B cell (primary cell): ENCODE measurements around the gene UMODL1. TPM values are rescaled to one million over a fixed set of nuclear protein-coding genes. Genes with fewer than 3 reads are reported as not detected.

Source experiments
- ATAC-seq: fragments of 200-7000 bp; cut with Tn5 transposase; one replicate; pipeline ENCODE4 v1.10.0; 2021; ENCODE audit warnings: low read depth, mild to moderate bottlenecking, moderate number of reproducible peaks, moderate library complexity
- CTCF ChIA-PET: fragments of 350-600 bp; sonication (Branson Sonifier 250); formaldehyde crosslinking; loops from one replicate; lab custom pipeline; 2021; ENCODE audit warnings: antibody characterized with exemption, inconsistent platforms; lab: Charles Lee
- POLR2A ChIA-PET: fragments of 350-600 bp; sonication (Branson Sonifier 250); formaldehyde crosslinking; loops from one replicate; lab custom pipeline; 2021; ENCODE audit warnings: antibody characterized with exemption; lab: Charles Lee
- DNase-seq: peaks from one replicate; pipeline ENCODE4 v3.0.0; 2013
- H2AFZ ChIP-seq: 2 replicates; pipeline ENCODE4 v1.6.1; 2012; ENCODE audit warnings: mild to moderate bottlenecking, low read depth, low read length; ENCODE audit not compliant: insufficient read depth, poor library complexity, severe bottlenecking
- H3K27ac ChIP-seq, 2 donors: 1 replicate in 1 of 2; 2 replicates in 1 of 2; pipeline ENCODE4 v1.5.1; 2012 to 2013; ENCODE audit warnings: low read length in 2 of 2, mild to moderate bottlenecking in 2 of 2, moderate library complexity in 1 of 2
- H3K27me3 ChIP-seq, 4 experiments: fragments of 200-600 bp in 1 of 4; sonication (generic) in 1 of 4; replicated peaks in 1 of 4; 1 replicate in 2 of 4; 2 replicates in 2 of 4; pipeline versions ENCODE4 v1.6.1 to v1.7.0; 2013 to 2016; ENCODE audit warnings: low read length in 3 of 4, mild to moderate bottlenecking in 2 of 4, mixed read lengths in 1 of 4, moderate library complexity in 1 of 4; ENCODE audit not compliant: insufficient read depth in 4 of 4, control insufficient read depth in 3 of 4; ENCODE audit errors: control extremely low read depth in 1 of 4
- H3K36me3 ChIP-seq, 2 experiments: replicated peaks in 1 of 2; 1 replicate in 1 of 2; 2 replicates in 1 of 2; pipeline versions ENCODE4 v1.6.1 to v1.7.1; 2013; ENCODE audit warnings: low read length in 1 of 2; ENCODE audit not compliant: insufficient read depth in 2 of 2, control insufficient read depth in 1 of 2; ENCODE audit errors: control extremely low read depth in 1 of 2, extremely low read depth in 1 of 2
- H3K4me1 ChIP-seq, 2 donors: fragments of 200-600 bp in 1 of 2; sonication (generic) in 1 of 2; 1 replicate in 1 of 2; 2 replicates in 1 of 2; pipeline versions ENCODE4 v1.5.1 to v1.6.1; 2013 to 2017; ENCODE audit warnings: low read length in 2 of 2; ENCODE audit not compliant: control insufficient read depth in 2 of 2, insufficient read depth in 2 of 2
- H3K4me2 ChIP-seq: replicated peaks from 2 replicates; pipeline ENCODE3; 2012; ENCODE audit warnings: mild to moderate bottlenecking, low read depth, low read length; ENCODE audit not compliant: poor library complexity, severe bottlenecking
- H3K4me3 ChIP-seq, 5 experiments: fragments of 200-600 bp in 1 of 5; sonication (generic) in 1 of 5; 1 replicate in 3 of 5; 2 replicates in 2 of 5; pipeline versions ENCODE4 v1.5.1 to v1.7.0; 2011 to 2016; ENCODE audit warnings: low read length in 4 of 5, mild to moderate bottlenecking in 4 of 5, low read depth in 2 of 5, control low read depth in 1 of 5, moderate library complexity in 1 of 5; ENCODE audit not compliant: insufficient read depth in 1 of 5; ENCODE audit errors: control extremely low read depth in 1 of 5, extremely low read depth in 1 of 5
- H3K79me2 ChIP-seq: fragments of 200-600 bp; sonication (generic); one replicate; pipeline ENCODE4 v1.6.0; 2016; ENCODE audit warnings: low read length; ENCODE audit not compliant: control insufficient read depth, insufficient read depth
- H3K9ac ChIP-seq: fragments of 200-600 bp; sonication (generic); 2 replicates; pipeline ENCODE4 v1.6.1; 2017; ENCODE audit warnings: mild to moderate bottlenecking, low read length, moderate library complexity
- H3K9me3 ChIP-seq, 3 donors: one replicate each; pipeline versions ENCODE4 v1.6.1 to v1.7.1; 2013; ENCODE audit warnings: low read length in 2 of 3; ENCODE audit not compliant: control insufficient read depth in 2 of 3, insufficient read depth in 1 of 3; ENCODE audit errors: control extremely low read depth in 1 of 3
- H4K20me1 ChIP-seq: 2 replicates; pipeline ENCODE4 v1.6.0; 2012; ENCODE audit warnings: mild to moderate bottlenecking, low read length; ENCODE audit not compliant: insufficient read depth, control insufficient read depth, poor library complexity, severe bottlenecking
- H3K27ac Mint-ChIP-seq: one replicate; pipeline ENCODE4 v1.8.0; 2021; ENCODE audit warnings: mixed read lengths
- H3K27me3 Mint-ChIP-seq: one replicate; pipeline ENCODE4 v1.8.0; 2021; ENCODE audit warnings: mixed read lengths
- H3K4me1 Mint-ChIP-seq: one replicate; pipeline ENCODE4 v1.8.0; 2021; ENCODE audit warnings: mixed read lengths
- H3K4me3 Mint-ChIP-seq: one replicate; pipeline ENCODE4 v1.8.0; 2021; ENCODE audit warnings: mixed read lengths
- H3K9me3 Mint-ChIP-seq: one replicate; pipeline ENCODE4 v1.8.0; 2022; ENCODE audit warnings: mixed read lengths; ENCODE audit not compliant: insufficient read depth
- EZH2 ChIP-seq: IDR thresholded peaks from 2 replicates; pipeline ENCODE4 v1.6.1; 2012; ENCODE audit warnings: borderline replicate concordance, low read depth, mild to moderate bottlenecking, moderate library complexity, low read length; ENCODE audit not compliant: insufficient read depth, poor library complexity, severe bottlenecking
- WGBS: methylation state at CpG from one replicate; pipeline ENCODE4 v1.1.5; 2013; ENCODE audit warnings: missing lambda C conversion rate; ENCODE audit not compliant: insufficient coverage; 5-methylcytosine and 5-hydroxymethylcytosine counted together
- intact Hi-C: fragments of 100-400 bp; cut with micrococcal nuclease; formaldehyde crosslinking; loops from one replicate; pipeline ENCODE4 v1.10.0; 2022
- polyA plus RNA-seq: library from polyadenylated mRNA; depleted of rRNA; stranded (reverse); fragments of >200 nt; gene quantifications from 2 replicates; pipeline ENCODE4 v1.2.3, GENCODE V29; 2012
- total RNA-seq, 2 donors: library from RNA; stranded (reverse); fragments of 120-200 nt in 1 of 2; gene quantifications; 1 replicate in 1 of 2; 2 replicates in 1 of 2; pipeline versions ENCODE4 v1.2.3 to v1.2.4, GENCODE V29; 2013 to 2022
- TF ChIP-seq, protein P1 (sequence below): fragments of 200-600 bp; IDR thresholded peaks from one replicate; pipeline ENCODE4 v1.8.0; 2022; ENCODE audit warnings: antibody characterized with exemption, mild to moderate bottlenecking

Gene UMODL1
- total and polyA plus RNA-seq, 2 donors (not counting 1 experiment from before 2014, with no cell fraction given), result 0.10 to 0.49 TPM

DNA sequence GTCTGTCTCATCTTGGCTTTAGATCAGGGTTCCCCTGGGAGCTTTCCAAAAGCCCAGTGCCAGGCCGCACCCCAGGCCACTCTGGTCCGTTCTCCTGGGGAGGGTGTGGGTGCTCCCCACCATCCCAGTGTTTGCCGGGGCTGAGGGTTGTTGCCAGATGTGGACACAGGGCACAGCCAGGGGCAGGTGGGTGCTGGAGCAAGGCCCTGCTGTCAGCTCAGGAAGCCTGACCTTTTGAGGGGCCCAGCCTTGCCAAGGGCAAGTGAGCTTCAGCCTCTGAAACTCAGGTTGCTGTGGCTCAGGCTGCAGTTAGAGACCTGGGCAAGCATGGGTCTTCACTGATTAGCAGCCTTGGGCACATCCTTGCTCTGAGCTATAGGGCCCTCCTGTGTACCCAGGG, 38.1 kb upstream of the UMODL1 start:
- H2AFZ ChIP-seq, result no peak overlapping the region
- Mint-ChIP-seq H3K9me3 (no peaks in the 10 kb centered on the region), H3K4me3 (no peak overlapping the region), H3K4me1 (peaks cover 10% of the 10 kb centered on the region), H3K27ac (no peak overlapping the region), H3K27me3 (peaks cover 8% of the 10 kb centered on the region)
- POLR2A ChIA-PET, result no interaction called here
- H3K4me1 ChIP-seq, result peaks cover 0 to 5% of the 10 kb centered on the region in 2 donors
- H3K27me3 ChIP-seq, result peaks cover 0 to 3% (median under 1%) of the 10 kb centered on the region in 4 experiments
- no peaks in the 10 kb centered on the region for H3K9me3 ChIP-seq
- H3K4me2 ChIP-seq, result no peak overlapping the region
- TF ChIP-seq, protein P1, sequence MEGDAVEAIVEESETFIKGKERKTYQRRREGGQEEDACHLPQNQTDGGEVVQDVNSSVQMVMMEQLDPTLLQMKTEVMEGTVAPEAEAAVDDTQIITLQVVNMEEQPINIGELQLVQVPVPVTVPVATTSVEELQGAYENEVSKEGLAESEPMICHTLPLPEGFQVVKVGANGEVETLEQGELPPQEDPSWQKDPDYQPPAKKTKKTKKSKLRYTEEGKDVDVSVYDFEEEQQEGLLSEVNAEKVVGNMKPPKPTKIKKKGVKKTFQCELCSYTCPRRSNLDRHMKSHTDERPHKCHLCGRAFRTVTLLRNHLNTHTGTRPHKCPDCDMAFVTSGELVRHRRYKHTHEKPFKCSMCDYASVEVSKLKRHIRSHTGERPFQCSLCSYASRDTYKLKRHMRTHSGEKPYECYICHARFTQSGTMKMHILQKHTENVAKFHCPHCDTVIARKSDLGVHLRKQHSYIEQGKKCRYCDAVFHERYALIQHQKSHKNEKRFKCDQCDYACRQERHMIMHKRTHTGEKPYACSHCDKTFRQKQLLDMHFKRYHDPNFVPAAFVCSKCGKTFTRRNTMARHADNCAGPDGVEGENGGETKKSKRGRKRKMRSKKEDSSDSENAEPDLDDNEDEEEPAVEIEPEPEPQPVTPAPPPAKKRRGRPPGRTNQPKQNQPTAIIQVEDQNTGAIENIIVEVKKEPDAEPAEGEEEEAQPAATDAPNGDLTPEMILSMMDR, result no peak
- TF ChIP-seq EZH2, result no peak
- intact Hi-C loops, result no loop called here
- H3K36me3 ChIP-seq, result no peaks in the 10 kb centered on the region
- WGBS, result 97% methylated on average over 3 of the region's 3 CpGs
- H3K4me3 ChIP-seq, result no peak overlapping the region
- H3K27ac ChIP-seq, result no peak overlapping the region
- DNase-seq (no peak), ATAC-seq (no peak)
- no peak overlapping the region for H3K9ac ChIP-seq
- CTCF ChIA-PET, result interaction anchor here (1.4 kb wide), 1 partner anchor 85 kb away, joined by 5 read pairs; no protein-coding TSS in a partner anchor
- no peaks in the 10 kb centered on the region for H3K79me2 ChIP-seq
- no peaks in the 10 kb centered on the region for H4K20me1 ChIP-seq

DNA sequence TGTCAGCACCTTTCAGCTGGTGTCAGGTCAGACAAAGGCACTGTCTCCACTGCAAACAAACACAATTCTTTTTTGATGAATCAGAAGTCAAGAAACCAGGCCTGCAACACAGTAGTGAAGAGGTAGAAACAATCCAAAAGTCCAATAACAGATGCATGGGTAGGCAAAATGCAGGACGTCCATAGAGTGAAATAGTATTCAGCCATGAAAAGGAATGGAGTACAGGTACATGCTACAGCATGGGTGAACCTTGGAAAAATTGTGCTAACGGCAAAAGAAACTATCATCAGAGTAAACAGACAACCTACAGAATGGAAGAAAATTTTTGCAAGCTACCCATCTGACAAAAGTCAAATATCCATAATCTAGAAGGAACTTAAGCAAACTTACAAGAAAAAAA, 34.8 kb upstream of the UMODL1 start:
- no peaks in the 10 kb centered on the region for H3K79me2 ChIP-seq
- no CpG with 5 or more reads among the region's 2 CpGs for WGBS
- peaks cover 0 to 9% (median 0%) of the 10 kb centered on the region in 3 donors for H3K9me3 ChIP-seq
- H3K4me3 ChIP-seq, result no peak overlapping the region
- H2AFZ ChIP-seq, result no peak overlapping the region
- H3K4me1 ChIP-seq, result peaks cover 0 to 5% of the 10 kb centered on the region in 2 donors
- H4K20me1 ChIP-seq, result no peaks in the 10 kb centered on the region
- intact Hi-C loops, result no loop called here
- H3K4me3 Mint-ChIP-seq, result no peak overlapping the region
- no peaks in the 10 kb centered on the region for H3K9me3 Mint-ChIP-seq
- CTCF ChIA-PET, result interaction anchor here (1.5 kb wide), 1 partner anchor 18 kb away, joined by 8 read pairs; no protein-coding TSS in a partner anchor
- POLR2A ChIA-PET, result no interaction called here
- H3K4me2 ChIP-seq, result no peak overlapping the region
- no peak overlapping the region for H3K27ac ChIP-seq
- DNase-seq (no peak), ATAC-seq (no peak)
- peaks cover 11% of the 10 kb centered on the region for H3K4me1 Mint-ChIP-seq
- no peak overlapping the region for H3K9ac ChIP-seq
- no peaks in the 10 kb centered on the region for H3K36me3 ChIP-seq
- TF ChIP-seq, protein P1, result no peak
- no peak for TF ChIP-seq EZH2
- H3K27me3 ChIP-seq, result no peaks in the 10 kb centered on the region
- no peak overlapping the region for H3K27ac Mint-ChIP-seq
- H3K27me3 Mint-ChIP-seq, result peaks cover 8% of the 10 kb centered on the region
